Activated gamma-delta T cell treated with anti-CD3 and anti-CD28 coated beads, Interleukin-2, amount 50 U/mL, for 16 hours (primary cell): Measurements from ENCODE around the gene ZNF286A.
"Not testable (repeated sequence)": the region's sequence is repeated elsewhere in the genome, so short reads cannot be mapped to it uniquely, and the experiment has no call there.

ENCODE experiments used
- DNase-seq: peaks from one replicate; pipeline ENCODE4 v3.0.0-alpha.2; 2020; ENCODE audit warnings: low read depth

The ZNF286A gene

GRCh38 chr17:15699937-15700336, 385 bp downstream of the ZNF286A start:
- DNase-seq, result not testable (repeated sequence)

- not testable (repeated sequence) for DNase-seq
Observed at GRCh38 chr17:15704239-15704638, 4.7 kb downstream of the ZNF286A start.

- not testable (repeated sequence) for DNase-seq
Observed at GRCh38 chr17:15704813-15705212, 5.3 kb downstream of the ZNF286A start.

- DNase-seq, result not testable (repeated sequence)
Observed at GRCh38 chr17:15708879-15709278, 9.3 kb downstream of the ZNF286A start.

GRCh38 chr17:15716601-15717563, 17.3 kb downstream of the ZNF286A start:
- DNase-seq, result not testable (repeated sequence)

GRCh38 chr17:15730535-15730934, 31.0 kb downstream of the ZNF286A start:
- DNase-seq, result not testable (repeated sequence)

- not testable (repeated sequence) for DNase-seq
Observed at GRCh38 chr17:15731900-15732299, 32.3 kb downstream of the ZNF286A start, which contains the start of gene TBC1D26. TBC1D26 (plus strand) TSS chr17:15732283; CDS start chr17:15735349, 3,066 bp downstream.

- not testable (repeated sequence) for DNase-seq
Observed at GRCh38 chr17:15733174-15733789, 33.7 kb downstream of the ZNF286A start.

- not testable (repeated sequence) for DNase-seq
Observed at GRCh38 chr17:15736578-15736977, 37.0 kb downstream of the ZNF286A start.

- DNase-seq, result no peak
Observed at GRCh38 chr17:15738066-15738465, 38.5 kb downstream of the ZNF286A start.

GRCh38 chr17:15739259-15739658, 39.7 kb downstream of the ZNF286A start:
- DNase-seq, result not testable (repeated sequence)

- DNase-seq, result not testable (repeated sequence)
Observed at GRCh38 chr17:15740041-15740440, 40.5 kb downstream of the ZNF286A start.

- DNase-seq, result no peak
Observed at GRCh38 chr17:15740570-15741120, 41.1 kb downstream of the ZNF286A start.

- no peak for DNase-seq
Observed at GRCh38 chr17:15741624-15742023, 42.1 kb downstream of the ZNF286A start.

GRCh38 chr17:15742051-15742795, 42.7 kb downstream of the ZNF286A start:
- DNase-seq, result no peak

- no peak for DNase-seq
Observed at GRCh38 chr17:15742921-15743320, 43.4 kb downstream of the ZNF286A start.

GRCh38 chr17:15744074-15744676, 44.6 kb downstream of the ZNF286A start:
- DNase-seq, result no peak

- no peak for DNase-seq
Observed at GRCh38 chr17:15744885-15745284, 45.3 kb downstream of the ZNF286A start.

- not testable (repeated sequence) for DNase-seq
Observed at GRCh38 chr17:15749403-15749802, 49.9 kb downstream of the ZNF286A start.

- not testable (repeated sequence) for DNase-seq
Observed at GRCh38 chr17:15768865-15769533, 69.4 kb downstream of the ZNF286A start.
